Dermis lymphatic vessel endothelial cell (primary cell): ENCODE data around the gene ZNF501. TPM values are rescaled to one million over a fixed set of nuclear protein-coding genes. Genes with fewer than 3 reads are reported as not detected.

Experiments used
- total RNA-seq: library from RNA; depleted of rRNA; stranded (reverse); fragments of >200 nt; gene quantifications from 2 replicates; pipeline ENCODE4 v1.2.1, GENCODE V29; 2014

The ZNF501 gene
- total RNA-seq: 4.2 and 6.7 TPM in 2 replicates

GRCh38 chr3:44729384-44729910 is at the start of gene ZNF501:
ZNF501 (plus strand) TSS chr3:44729635; CDS start chr3:44734422, 4,787 bp downstream.

GRCh38 chr3:44712455-44713075 is 16.9 kb upstream of the ZNF501 start, which contains the start of gene ZNF502:
ZNF502 (plus strand) TSS chr3:44712660; CDS start chr3:44720262, 7,602 bp downstream.

GRCh38 chr3:44761424-44762169 is 32.2 kb downstream of the ZNF501 start, which contains the start of the genes KIAA1143 and KIF15:
KIAA1143 (minus strand) TSS chr3:44761619; CDS start chr3:44761602, 17 bp downstream.
KIF15 (plus strand) TSS chr3:44761794; CDS start chr3:44761866, 72 bp downstream.

Other genes with a start within 250 kb of the ZNF501 start
- 0.87 and 2.2 TPM in 2 replicates for gene ZKSCAN7, start 174.4 kb upstream of the ZNF501 start, total RNA-seq
- gene ZNF660, start 144.7 kb upstream of the ZNF501 start, total RNA-seq: under 0.01 and 0.26 TPM in 2 replicates
- 6.6 and 11.1 TPM in 2 replicates for gene ZNF197, start 104.6 kb upstream of the ZNF501 start, total RNA-seq
- gene ZNF35, start 80.9 kb upstream of the ZNF501 start, total RNA-seq: 14.3 and 18.0 TPM in 2 replicates
- 2.2 and 4.2 TPM in 2 replicates for gene ZNF502, start 17.0 kb upstream of the ZNF501 start, total RNA-seq
- gene KIAA1143, start 32.0 kb downstream of the ZNF501 start, total RNA-seq: 19.4 and 24.6 TPM in 2 replicates
- gene KIF15, start 32.2 kb downstream of the ZNF501 start, total RNA-seq: 1.8 and 2.2 TPM in 2 replicates
- 7.5 and 8.5 TPM in 2 replicates for gene TMEM42, start 132.3 kb downstream of the ZNF501 start, total RNA-seq
- gene TGM4, start 145.0 kb downstream of the ZNF501 start, total RNA-seq: under 0.01 TPM in 1 of 2 replicates, not detected in the other
- 62.0 and 74.7 TPM in 2 replicates for gene ZDHHC3, start 246.5 kb downstream of the ZNF501 start, total RNA-seq
- 35.4 and 51.0 TPM in 2 replicates for gene EXOSC7, start 246.6 kb downstream of the ZNF501 start, total RNA-seq